K562 (cell line): ENCODE measurements around the gene VWF. TPM values are rescaled to one million over a fixed set of nuclear protein-coding genes. Genes with fewer than 3 reads are reported as not detected.
"Not testable (repeated sequence)": the region's sequence is repeated elsewhere in the genome, so short reads cannot be mapped to it uniquely, and the experiment has no call there.

Experiments used
- ATAC-seq: fragments of 200-7000 bp; cut with Tn5 transposase; 3 replicates; pipeline ENCODE4 v1.9.1; 2020; ENCODE audit warnings: moderate library complexity
- BruUV-seq: library from RNA; stranded (reverse); fragments of 400-500 nt; replicated peaks from 2 replicates; lab custom pipeline; 2021; lab: Mats Ljungman, UMichigan
- CTCF ChIA-PET: fragments of 300-600 bp; formaldehyde crosslinking; extraction: SDS; loops from one replicate; lab custom pipeline; 2021; ENCODE audit warnings: low intra/inter-chr PET ratio; lab: Yijun Ruan, JAX
- POLR2A ChIA-PET: fragments of 300-600, 350-650 bp; sonication (Branson Sonifier 250); formaldehyde crosslinking; extraction: SDS; loops from one replicate; lab custom pipeline; 2021; ENCODE audit warnings: antibody characterized with exemption, inconsistent platforms; lab: Yijun Ruan, JAX
- DNase-seq, 4 experiments: peaks; one replicate each; pipeline versions ENCODE4 v3.0.0 to v3.0.0-alpha.2; 2011 to 2018; ENCODE audit warnings: low spot score in 3 of 4, mixed read lengths in 3 of 4; ENCODE audit errors: extremely low read depth in 1 of 4
- FAIRE-seq: peaks from 2 replicates; lab custom pipeline; 2011; peaks lifted over from hg19 to GRCh38; lab: Jason Lieb, UNC
- H2AFZ ChIP-seq: 2 replicates; pipeline ENCODE4 v1.6.0; 2011; ENCODE audit warnings: low read depth, low read length, control low read depth, inconsistent platforms
- H3K27ac ChIP-seq: fragments of 200-600 bp; 3 replicates; pipeline ENCODE4 v1.8.0; 2011; ENCODE audit warnings: low read depth, mild to moderate bottlenecking, control low read depth, inconsistent platforms, low read length, moderate library complexity, mixed read lengths; ENCODE audit errors: extremely low read depth
- H3K27me3 ChIP-seq, 2 experiments: fragments of 300-600 bp in 1 of 2; 2 replicates in 1 of 2; 3 replicates in 1 of 2; pipeline versions ENCODE4 v1.6.0 to v1.8.0; 2011; ENCODE audit warnings: inconsistent platforms in 2 of 2, low read length in 2 of 2, mild to moderate bottlenecking in 1 of 2, mixed read lengths in 1 of 2, moderate library complexity in 1 of 2; ENCODE audit not compliant: control insufficient read depth in 2 of 2, insufficient read depth in 2 of 2
- H3K36me3 ChIP-seq: fragments of 300-600 bp; 3 replicates; pipeline ENCODE4 v1.8.0; 2011; ENCODE audit warnings: mild to moderate bottlenecking, low read length, inconsistent platforms; ENCODE audit not compliant: control insufficient read depth, insufficient read depth
- H3K4me1 ChIP-seq, 2 experiments: fragments of 200-600 bp in 1 of 2; replicated peaks in 1 of 2; 2 replicates in 1 of 2; 3 replicates in 1 of 2; pipeline versions ENCODE4 v1.5.1 to v1.8.0; 2011; ENCODE audit warnings: inconsistent platforms in 2 of 2, low read length in 2 of 2, mild to moderate bottlenecking in 1 of 2, mixed read lengths in 1 of 2, moderate library complexity in 1 of 2; ENCODE audit not compliant: control insufficient read depth in 2 of 2, insufficient read depth in 2 of 2
- H3K4me2 ChIP-seq: 2 replicates; pipeline ENCODE4 v1.6.1; 2011; ENCODE audit warnings: low read length, control low read depth, inconsistent platforms, mixed read lengths; ENCODE audit not compliant: insufficient read depth
- H3K4me3 ChIP-seq: fragments of 200-600 bp; sonication (generic), shearing (Covaris generic); 2 replicates; pipeline ENCODE4 v1.5.1; 2016; ENCODE audit warnings: control low read depth, inconsistent platforms
- H3K79me2 ChIP-seq: fragments of 200-600 bp; 3 replicates; pipeline ENCODE4 v1.8.0; 2011; ENCODE audit warnings: low read length, inconsistent platforms; ENCODE audit not compliant: control insufficient read depth, insufficient read depth
- H3K9ac ChIP-seq, 2 experiments: 2 replicates each; pipeline versions ENCODE4 v1.6.0 to v1.6.1; 2011; ENCODE audit warnings: low read depth in 2 of 2, low read length in 2 of 2, control low read depth in 1 of 2, inconsistent platforms in 1 of 2, mild to moderate bottlenecking in 1 of 2, mixed read lengths in 1 of 2; ENCODE audit not compliant: insufficient read depth in 1 of 2
- H3K9me1 ChIP-seq: one replicate; pipeline ENCODE4 v1.6.0; 2011; ENCODE audit warnings: inconsistent platforms, mild to moderate bottlenecking, low read length, moderate library complexity; ENCODE audit not compliant: control insufficient read depth, insufficient read depth
- H3K9me3 ChIP-seq: replicated peaks from 2 replicates; pipeline ENCODE4 v1.5.1; 2011; ENCODE audit warnings: low read depth, low read length, inconsistent platforms; ENCODE audit not compliant: control insufficient read depth, insufficient read depth
- H4K20me1 ChIP-seq: replicated peaks from 2 replicates; pipeline ENCODE4 v1.6.1; 2011; ENCODE audit warnings: low read length, inconsistent platforms, mixed read lengths; ENCODE audit not compliant: control insufficient read depth, insufficient read depth
- ZBTB33 ChIP-seq: sonication (generic); formaldehyde crosslinking; IDR thresholded peaks from 2 replicates; pipeline ENCODE4 v1.8.1; 2023; ENCODE audit warnings: mild to moderate bottlenecking, missing genetic modification reagents
- WGBS: fragments of 100-300 bp; shearing (Covaris generic); methylation state at CpG from one replicate; pipeline ENCODE4 v1.1.6; 2016; ENCODE audit warnings: low coverage, mixed read lengths; ENCODE audit not compliant: insufficient coverage; ENCODE audit errors: missing lambda C conversion rate; 5-methylcytosine and 5-hydroxymethylcytosine counted together
- in situ Hi-C: fragments of 300-500 bp; cut with MboI; formaldehyde crosslinking; loops from 4 replicates; pipeline ENCODE4 v1.15.0; 2018; ENCODE audit warnings: inconsistent platforms, mixed read lengths
- intact Hi-C: fragments of 100-400 bp; cut with micrococcal nuclease; formaldehyde crosslinking; loops from 2 replicates; pipeline ENCODE4 v1.14.2; 2022
- polyA plus RNA-seq, 8 experiments: library from polyadenylated mRNA; depleted of rRNA in 4 of 8; stranded (reverse) in 5 of 8; unstranded in 3 of 8; fragments of >200 nt; fragmentation: Nextera tagmentation in 2 of 8; fragmentation: Illumina TruSeq in 1 of 8; extraction: Ambion mirVana in 2 of 8; extraction: Trizol in 1 of 8; gene quantifications; 2 replicates each; pipeline versions ENCODE4 v1.2.1 to v1.2.3, GENCODE V29; 2011 to 2014; ENCODE audit warnings: inconsistent platforms in 1 of 8, missing spikeins in 1 of 8
- total RNA-seq, 7 experiments: library from RNA; depleted of rRNA in 6 of 7; stranded (reverse); fragments of >200 nt in 6 of 7; fragmentation: Illumina TruSeq in 2 of 7; extraction: Trizol in 2 of 7; gene quantifications; 2 replicates each; pipeline versions ENCODE4 v1.2.1 to v1.2.3, GENCODE V29; 2011 to 2021; ENCODE audit warnings: low replicate concordance in 1 of 7

Gene VWF
- total and polyA plus RNA-seq, 9 of the 15 experiments (the other 6 are each of a cell fraction or from before 2014, with no cell fraction given) = 0.53 TPM; not detected in 8

GRCh38 chr12:6159166-6160011, 34.9 kb upstream of the VWF start:
- POLR2A ChIA-PET = interaction anchor here (0.8 kb wide), 1 partner anchor 10 kb away, joined by 3 read pairs; no protein-coding TSS in a partner anchor
- H3K4me3 ChIP-seq, H3K27ac ChIP-seq, CTCF ChIA-PET, intact Hi-C loops, in situ Hi-C loops, DNase-seq, H2AFZ ChIP-seq, H3K27me3 ChIP-seq, H3K4me2 ChIP-seq, H3K9me1 ChIP-seq, ATAC-seq, H3K9me3 ChIP-seq, H3K9ac ChIP-seq, H3K36me3 ChIP-seq, H4K20me1 ChIP-seq, BruUV-seq, H3K79me2 ChIP-seq, FAIRE-seq: not testable (repeated sequence)
- 0 out of 2 replicates have a peak, but pooled peaks have one; percentile 22 for TF ChIP-seq ZBTB33
- H3K4me1 ChIP-seq = peaks cover 0 to 19% of the 10 kb centered on the region in 2 experiments; a peak in 4 of 5 replicates
- WGBS = 94% methylated on average over 12 of the region's 50 CpGs
